ENCODE measurements around the gene CCDC185.

DNA sequence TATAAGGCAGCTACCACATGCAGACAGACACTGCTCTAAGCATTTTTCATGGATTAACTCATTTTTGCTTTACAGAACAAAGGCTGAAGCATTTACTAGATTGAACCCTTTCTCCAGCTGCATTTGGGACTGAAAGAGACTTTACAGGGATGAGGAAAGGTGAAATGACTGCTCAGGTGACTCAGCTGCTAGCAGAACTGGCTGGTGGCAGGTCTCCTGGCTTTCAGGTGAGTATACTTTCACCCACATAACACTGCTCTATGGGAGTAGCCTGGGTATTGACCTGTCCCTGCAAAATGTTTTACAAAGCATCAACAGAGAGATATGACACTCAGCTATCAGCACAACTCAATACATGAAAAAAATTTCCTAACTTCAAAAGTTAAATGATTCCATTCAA lies 2.6 kb upstream of the CCDC185 start:
- TF ChIP-seq EZH2phosphoT487 (IDR thresholded peaks at IDR 0.05; ENCODE audit: unreplicated experiment) (no peak), EZH2 (IDR thresholded peaks at IDR 0.05; ENCODE audit: low read depth, unreplicated experiment) (no peak), CREB1 (CRISPR knock-in tag; IDR thresholded peaks at IDR 0.05; ENCODE audit: low read depth) (no peak), POLR2AphosphoS5 (IDR thresholded peaks at IDR 0.05; ENCODE audit: low read depth) (no peak), STAT1 (IDR thresholded peaks at IDR 0.05; ENCODE audit: unreplicated experiment) (no peak), ZNF114 (CRISPR knock-in tag; IDR thresholded peaks at IDR 0.05) (no peak)
- TF ChIP-seq, protein P1, sequence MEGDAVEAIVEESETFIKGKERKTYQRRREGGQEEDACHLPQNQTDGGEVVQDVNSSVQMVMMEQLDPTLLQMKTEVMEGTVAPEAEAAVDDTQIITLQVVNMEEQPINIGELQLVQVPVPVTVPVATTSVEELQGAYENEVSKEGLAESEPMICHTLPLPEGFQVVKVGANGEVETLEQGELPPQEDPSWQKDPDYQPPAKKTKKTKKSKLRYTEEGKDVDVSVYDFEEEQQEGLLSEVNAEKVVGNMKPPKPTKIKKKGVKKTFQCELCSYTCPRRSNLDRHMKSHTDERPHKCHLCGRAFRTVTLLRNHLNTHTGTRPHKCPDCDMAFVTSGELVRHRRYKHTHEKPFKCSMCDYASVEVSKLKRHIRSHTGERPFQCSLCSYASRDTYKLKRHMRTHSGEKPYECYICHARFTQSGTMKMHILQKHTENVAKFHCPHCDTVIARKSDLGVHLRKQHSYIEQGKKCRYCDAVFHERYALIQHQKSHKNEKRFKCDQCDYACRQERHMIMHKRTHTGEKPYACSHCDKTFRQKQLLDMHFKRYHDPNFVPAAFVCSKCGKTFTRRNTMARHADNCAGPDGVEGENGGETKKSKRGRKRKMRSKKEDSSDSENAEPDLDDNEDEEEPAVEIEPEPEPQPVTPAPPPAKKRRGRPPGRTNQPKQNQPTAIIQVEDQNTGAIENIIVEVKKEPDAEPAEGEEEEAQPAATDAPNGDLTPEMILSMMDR (conservative IDR thresholded peaks at IDR 0.05; ENCODE audit: low read depth in 2 of 2), result no peak
- TF ChIP-seq, protein P2, sequence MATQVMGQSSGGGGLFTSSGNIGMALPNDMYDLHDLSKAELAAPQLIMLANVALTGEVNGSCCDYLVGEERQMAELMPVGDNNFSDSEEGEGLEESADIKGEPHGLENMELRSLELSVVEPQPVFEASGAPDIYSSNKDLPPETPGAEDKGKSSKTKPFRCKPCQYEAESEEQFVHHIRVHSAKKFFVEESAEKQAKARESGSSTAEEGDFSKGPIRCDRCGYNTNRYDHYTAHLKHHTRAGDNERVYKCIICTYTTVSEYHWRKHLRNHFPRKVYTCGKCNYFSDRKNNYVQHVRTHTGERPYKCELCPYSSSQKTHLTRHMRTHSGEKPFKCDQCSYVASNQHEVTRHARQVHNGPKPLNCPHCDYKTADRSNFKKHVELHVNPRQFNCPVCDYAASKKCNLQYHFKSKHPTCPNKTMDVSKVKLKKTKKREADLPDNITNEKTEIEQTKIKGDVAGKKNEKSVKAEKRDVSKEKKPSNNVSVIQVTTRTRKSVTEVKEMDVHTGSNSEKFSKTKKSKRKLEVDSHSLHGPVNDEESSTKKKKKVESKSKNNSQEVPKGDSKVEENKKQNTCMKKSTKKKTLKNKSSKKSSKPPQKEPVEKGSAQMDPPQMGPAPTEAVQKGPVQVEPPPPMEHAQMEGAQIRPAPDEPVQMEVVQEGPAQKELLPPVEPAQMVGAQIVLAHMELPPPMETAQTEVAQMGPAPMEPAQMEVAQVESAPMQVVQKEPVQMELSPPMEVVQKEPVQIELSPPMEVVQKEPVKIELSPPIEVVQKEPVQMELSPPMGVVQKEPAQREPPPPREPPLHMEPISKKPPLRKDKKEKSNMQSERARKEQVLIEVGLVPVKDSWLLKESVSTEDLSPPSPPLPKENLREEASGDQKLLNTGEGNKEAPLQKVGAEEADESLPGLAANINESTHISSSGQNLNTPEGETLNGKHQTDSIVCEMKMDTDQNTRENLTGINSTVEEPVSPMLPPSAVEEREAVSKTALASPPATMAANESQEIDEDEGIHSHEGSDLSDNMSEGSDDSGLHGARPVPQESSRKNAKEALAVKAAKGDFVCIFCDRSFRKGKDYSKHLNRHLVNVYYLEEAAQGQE (IDR thresholded peaks at IDR 0.05; ENCODE audit: unreplicated experiment), result no peak

Data from GM23338 (cell line).